Liver (tissue), 9 donors: ENCODE data around the gene MARK2. TPM values are rescaled to one million over a fixed set of nuclear protein-coding genes. Genes with fewer than 3 reads are reported as not detected.
A peak's percentile ranks its signal among the peaks of the same experiment; 100 is the strongest.

Experiments
- DNase-seq: peaks from one replicate; pipeline ENCODE4 v3.0.0-alpha.2; 2017; ENCODE audit warnings: low spot score
- H3K27ac ChIP-seq, 2 donors: one replicate each; pipeline ENCODE4 v1.7.0; 2013; ENCODE audit warnings: inconsistent platforms in 2 of 2, low read length in 2 of 2, control low read depth in 1 of 2, low read depth in 1 of 2, mild to moderate bottlenecking in 1 of 2
- H3K27me3 ChIP-seq, 4 donors: one replicate each; pipeline versions ENCODE4 v1.6.1 to v1.7.0; 2013; ENCODE audit warnings: low read length in 3 of 4, inconsistent platforms in 1 of 4, mild to moderate bottlenecking in 1 of 4, moderate library complexity in 1 of 4; ENCODE audit not compliant: control insufficient read depth in 4 of 4, insufficient read depth in 4 of 4
- H3K36me3 ChIP-seq, 4 donors: one replicate each; pipeline versions ENCODE4 v1.6.1 to v1.7.0; 2013; ENCODE audit warnings: low read length in 3 of 4, mild to moderate bottlenecking in 3 of 4, low read depth in 1 of 4, moderate library complexity in 1 of 4; ENCODE audit not compliant: control insufficient read depth in 4 of 4, insufficient read depth in 3 of 4
- H3K4me1 ChIP-seq, 4 donors: one replicate each; pipeline versions ENCODE4 v1.6.1 to v1.7.0; 2013; ENCODE audit warnings: low read length in 3 of 4, mild to moderate bottlenecking in 3 of 4, moderate library complexity in 1 of 4; ENCODE audit not compliant: control insufficient read depth in 4 of 4, insufficient read depth in 4 of 4
- H3K4me3 ChIP-seq, 3 donors: one replicate each; pipeline versions ENCODE4 v1.6.1 to v1.7.0; 2013; ENCODE audit warnings: low read length in 3 of 3, control low read depth in 1 of 3, low read depth in 1 of 3, mild to moderate bottlenecking in 1 of 3
- H3K9ac ChIP-seq, 2 donors: one replicate each; pipeline ENCODE4 v1.7.0; 2013; ENCODE audit warnings: low read length in 2 of 2, mild to moderate bottlenecking in 2 of 2, moderate library complexity in 2 of 2, control low read depth in 1 of 2, low read depth in 1 of 2
- H3K9me3 ChIP-seq, 4 donors: one replicate each; pipeline versions ENCODE4 v1.6.1 to v1.7.0; 2013; ENCODE audit warnings: low read length in 3 of 4; ENCODE audit not compliant: control insufficient read depth in 4 of 4
- ATF3 ChIP-seq: IDR thresholded peaks from 2 replicates; pipeline ENCODE4 v1.6.1; 2016; ENCODE audit warnings: antibody characterized with exemption
- CTCF ChIP-seq: fragments of 150-350 bp; IDR thresholded peaks from 2 replicates; pipeline ENCODE4 v1.5.1; 2017; ENCODE audit warnings: improper control_type of control experiment, low read depth, low read length; ENCODE audit not compliant: missing input control
- EGR1 ChIP-seq, 2 donors: IDR thresholded peaks; 2 replicates each; pipeline ENCODE4 v1.6.1; 2016 to 2018; ENCODE audit warnings: antibody characterized with exemption in 2 of 2, low read depth in 2 of 2
- FOXA1 ChIP-seq: IDR thresholded peaks from 2 replicates; pipeline ENCODE4 v1.6.1; 2016; ENCODE audit warnings: antibody characterized with exemption
- FOXA2 ChIP-seq: IDR thresholded peaks from 2 replicates; pipeline ENCODE4 v1.6.1; 2016; ENCODE audit warnings: antibody characterized with exemption
- GABPA ChIP-seq, 2 donors: IDR thresholded peaks in 1 of 2; conservative IDR thresholded peaks in 1 of 2; 2 replicates each; pipeline ENCODE4 v1.6.1; 2016; ENCODE audit warnings: antibody characterized with exemption in 2 of 2, mild to moderate bottlenecking in 1 of 2, moderate library complexity in 1 of 2
- HNF4A ChIP-seq, 2 donors: conservative IDR thresholded peaks; 2 replicates each; pipeline ENCODE4 v1.6.1; 2016; ENCODE audit warnings: antibody characterized with exemption in 2 of 2, mild to moderate bottlenecking in 2 of 2
- HNF4G ChIP-seq: IDR thresholded peaks from 2 replicates; pipeline ENCODE4 v1.6.1; 2016; ENCODE audit warnings: antibody characterized with exemption
- JUND ChIP-seq, 2 donors: IDR thresholded peaks; 2 replicates each; pipeline ENCODE4 v1.6.1; 2016; ENCODE audit warnings: antibody characterized with exemption in 2 of 2
- MAX ChIP-seq: IDR thresholded peaks from 2 replicates; pipeline ENCODE4 v1.6.1; 2016; ENCODE audit warnings: antibody characterized with exemption
- NR2F2 ChIP-seq: IDR thresholded peaks from 2 replicates; pipeline ENCODE4 v1.6.1; 2016; ENCODE audit warnings: antibody characterized with exemption
- RAD21 ChIP-seq, 2 donors: IDR thresholded peaks; 2 replicates each; pipeline ENCODE4 v1.6.1; 2016; ENCODE audit warnings: antibody characterized with exemption in 2 of 2, mild to moderate bottlenecking in 2 of 2
- REST ChIP-seq: IDR thresholded peaks from 2 replicates; pipeline ENCODE4 v1.6.1; 2016; ENCODE audit warnings: antibody characterized with exemption, mild to moderate bottlenecking
- RXRA ChIP-seq, 2 donors: IDR thresholded peaks; 2 replicates each; pipeline ENCODE4 v1.6.1; 2017 to 2018; ENCODE audit warnings: antibody characterized with exemption in 2 of 2, mild to moderate bottlenecking in 1 of 2
- SP1 ChIP-seq: IDR thresholded peaks from 2 replicates; pipeline ENCODE4 v1.6.1; 2018; ENCODE audit warnings: antibody characterized with exemption, mild to moderate bottlenecking
- TAF1 ChIP-seq: conservative IDR thresholded peaks from 2 replicates; pipeline ENCODE4 v1.6.1; 2016; ENCODE audit warnings: antibody characterized with exemption, mild to moderate bottlenecking
- YY1 ChIP-seq: IDR thresholded peaks from 2 replicates; pipeline ENCODE4 v1.6.1; 2016; ENCODE audit warnings: antibody characterized with exemption, mild to moderate bottlenecking
- ZBTB33 ChIP-seq: IDR thresholded peaks from 2 replicates; pipeline ENCODE4 v1.6.1; 2016; ENCODE audit warnings: antibody characterized with exemption
- WGBS: extraction: QIAGEN DNeasy Blood & Tissue Kit; methylation state at CpG from one replicate; pipeline ENCODE4 v1.1.7; 2013; 5-methylcytosine and 5-hydroxymethylcytosine counted together
- polyA plus RNA-seq, 2 donors: library from polyadenylated mRNA; stranded (reverse) in 1 of 2; unstranded in 1 of 2; fragments of 200-250 nt in 1 of 2; fragments of >200 nt in 1 of 2; fragmentation: Nextera tagmentation in 1 of 2; extraction: Ambion mirVana in 1 of 2; gene quantifications; one replicate each; pipeline versions ENCODE4 v1.2.1 to v1.2.3, GENCODE V29; 2013 to 2015
- total RNA-seq, 2 donors: library from RNA; depleted of rRNA; stranded (reverse); fragments of >200 nt; gene quantifications; one replicate each; pipeline ENCODE4 v1.2.3, GENCODE V29; 2014
- donor health status: healthy.
- donor health status: healthy.
- donor health status: healthy.
- donor health status: healthy.
- donor health status: healthy.

Gene MARK2
- total and polyA plus RNA-seq, 4 donors: 3.4 to 11.6 (median 8.0) TPM

- Histone ChIP-seq H3K9ac (no peak overlapping the region), H3K4me3 (no peak overlapping the region), H3K4me1 (peaks cover 6 to 13% (median 10%) of the 10 kb centered on the region in 4 donors), H3K9me3 (no peaks in the 10 kb centered on the region), H3K27me3 (no peaks in the 10 kb centered on the region), H3K36me3 (peaks cover 0 to 3% (median 0%) of the 10 kb centered on the region in 4 donors), H3K27ac (peak overlapping the region in 1 of 2 donors; percentile 5)
- TF ChIP-seq SP1: peak; percentile 14
- TF ChIP-seq ZBTB33: no peak
- TF ChIP-seq RXRA (IDR thresholded peaks at IDR 0.05): peak; percentile 82 to 87
- peak; percentile 57 to 61 for TF ChIP-seq HNF4A (conservative IDR thresholded peaks at IDR 0.05)
- 41% methylated on average over 8 of the region's 8 CpGs for WGBS
- DNase-seq: no peak
Measured at GRCh38 chr11:63944987-63945386, 106.1 kb downstream of the MARK2 start.

- TF ChIP-seq TAF1 (no peak), GABPA (IDR thresholded peaks at IDR 0.05 in 1 of 2, conservative IDR thresholded peaks at IDR 0.05 in 1 of 2) (no peak), YY1 (no peak), EGR1 (IDR thresholded peaks at IDR 0.05; ENCODE audit: low read depth in 2 of 2) (no peak), RXRA (IDR thresholded peaks at IDR 0.05) (peak in 1 of 2 donors; percentile 22), CTCF (peak; percentile 92), FOXA1 (no peak), ATF3 (no peak), SP1 (no peak), ZBTB33 (no peak), JUND (IDR thresholded peaks at IDR 0.05) (no peak), REST (no peak), MAX (no peak), HNF4A (conservative IDR thresholded peaks at IDR 0.05) (no peak), HNF4G (no peak), FOXA2 (no peak), NR2F2 (no peak), RAD21 (IDR thresholded peaks at IDR 0.05) (peak; percentile 92 to 96)
- DNase-seq: peak; percentile 56
- Histone ChIP-seq H3K4me3 (no peak overlapping the region), H3K27me3 (no peaks in the 10 kb centered on the region), H3K4me1 (peaks cover 6 to 12% (median 10%) of the 10 kb centered on the region in 4 donors), H3K36me3 (peaks cover 0 to 3% (median 0%) of the 10 kb centered on the region in 4 donors), H3K27ac (peak overlapping the region in 1 of 2 donors; percentile 5), H3K9ac (no peak overlapping the region), H3K9me3 (no peaks in the 10 kb centered on the region)
- WGBS: 42% methylated on average over 14 of the region's 14 CpGs
Measured at GRCh38 chr11:63945477-63946163, 106.7 kb downstream of the MARK2 start.
